Measurements from ENCODE around the gene KLK2.

Gene KLK2

DNA sequence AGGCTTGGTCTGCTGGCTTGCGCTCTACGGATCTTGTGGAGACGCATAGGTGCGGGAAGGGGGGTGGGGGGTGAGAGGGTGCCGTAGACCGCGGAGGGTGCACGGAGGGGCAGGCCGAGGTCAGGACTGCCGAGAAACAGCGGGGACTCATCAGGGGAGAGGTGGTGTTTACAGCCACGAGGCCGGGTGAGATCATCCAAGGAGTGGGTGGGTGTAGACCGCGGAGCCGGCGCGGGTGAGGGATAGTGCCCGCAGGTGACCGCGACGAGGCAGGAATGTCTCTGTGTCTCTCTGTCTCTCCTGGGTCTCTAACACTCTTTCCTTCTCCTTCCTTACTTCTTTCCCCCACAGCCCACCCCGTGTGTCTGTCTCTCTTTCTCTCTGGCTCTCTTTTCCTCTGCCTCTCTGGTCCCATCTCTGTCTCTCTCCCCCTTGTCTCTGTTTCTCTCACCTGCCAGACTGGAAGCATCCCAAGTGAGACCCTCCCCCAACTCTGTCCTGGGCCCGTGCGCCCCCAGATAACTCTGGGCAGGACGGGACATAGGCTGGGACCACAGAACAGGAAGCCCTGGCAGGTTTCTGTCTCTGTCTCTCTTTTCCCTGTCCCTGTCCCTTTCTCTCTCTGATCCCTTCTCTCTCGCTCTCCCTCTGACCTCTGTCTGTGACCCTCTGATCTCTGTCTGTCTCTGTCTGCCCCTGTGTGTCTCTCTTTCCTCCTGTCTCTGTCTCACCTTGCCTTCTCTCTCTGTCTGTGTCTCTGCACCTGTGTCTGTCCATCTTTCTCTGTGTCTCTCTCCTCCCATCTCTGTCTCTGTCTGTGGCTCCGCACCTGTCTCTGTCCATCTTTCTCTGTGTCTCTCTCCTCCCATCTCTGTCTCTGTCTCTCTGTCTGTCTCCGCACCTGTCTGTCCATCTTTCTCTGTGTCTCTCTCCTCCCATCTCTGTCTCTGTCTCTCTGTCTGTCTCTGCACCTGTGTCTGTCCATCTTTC is 39.8 kb downstream of the KLK2 start:
- Histone ChIP-seq H3K4me3 (no peak overlapping the region), H3K9me3 (no peaks in the 10 kb centered on the region), H4K20me1 (no peaks in the 10 kb centered on the region; the same call in 1 of the 2 replicates), H3K4me2 (no peak overlapping the region), H3K27me3 (peaks cover 54% of the 10 kb centered on the region), H3K36me3 (no peaks in the 10 kb centered on the region), H3K9ac (no peak overlapping the region), H3K27ac (no peak overlapping the region), H3K4me1 (0 out of 2 replicates have a peak, but pooled peaks cover 7% of the 10 kb centered on the region)
- no peak for TF ChIP-seq Cebpa-rat (IDR thresholded peaks at IDR 0.05)

DNA sequence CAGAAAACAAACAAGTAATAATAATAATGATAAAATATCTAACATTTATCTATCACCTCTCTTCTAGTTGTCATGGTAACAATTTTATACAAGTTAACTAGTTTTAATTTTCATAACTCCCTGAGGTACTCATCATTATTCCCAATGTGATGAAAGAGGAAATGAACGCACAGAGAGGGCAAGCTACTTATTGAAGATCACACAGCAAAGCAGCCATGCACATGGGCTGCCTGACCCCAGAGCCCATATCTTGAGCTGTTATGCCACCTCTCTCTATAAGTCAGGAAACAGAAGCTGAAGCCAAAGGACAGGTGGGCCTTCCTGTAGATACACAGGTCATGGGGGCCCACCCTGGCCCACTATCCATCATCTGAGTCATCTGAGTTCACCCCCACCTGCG is 42.8 kb downstream of the KLK2 start:
- TF ChIP-seq Cebpa-rat (IDR thresholded peaks at IDR 0.05): no peak
- no peaks in the 10 kb centered on the region for H3K36me3 ChIP-seq
- H3K4me1 ChIP-seq: peaks cover under 1% of the 10 kb centered on the region
- H4K20me1 ChIP-seq: no peaks in the 10 kb centered on the region; the same call in 1 of the 2 replicates
- H3K4me3 ChIP-seq: no peak overlapping the region
- no peaks in the 10 kb centered on the region for H3K9me3 ChIP-seq
- H3K9ac ChIP-seq: no peak overlapping the region
- no peak overlapping the region for H3K4me2 ChIP-seq
- no peak overlapping the region for H3K27ac ChIP-seq
- H3K27me3 ChIP-seq: peaks cover 39% of the 10 kb centered on the region

DNA sequence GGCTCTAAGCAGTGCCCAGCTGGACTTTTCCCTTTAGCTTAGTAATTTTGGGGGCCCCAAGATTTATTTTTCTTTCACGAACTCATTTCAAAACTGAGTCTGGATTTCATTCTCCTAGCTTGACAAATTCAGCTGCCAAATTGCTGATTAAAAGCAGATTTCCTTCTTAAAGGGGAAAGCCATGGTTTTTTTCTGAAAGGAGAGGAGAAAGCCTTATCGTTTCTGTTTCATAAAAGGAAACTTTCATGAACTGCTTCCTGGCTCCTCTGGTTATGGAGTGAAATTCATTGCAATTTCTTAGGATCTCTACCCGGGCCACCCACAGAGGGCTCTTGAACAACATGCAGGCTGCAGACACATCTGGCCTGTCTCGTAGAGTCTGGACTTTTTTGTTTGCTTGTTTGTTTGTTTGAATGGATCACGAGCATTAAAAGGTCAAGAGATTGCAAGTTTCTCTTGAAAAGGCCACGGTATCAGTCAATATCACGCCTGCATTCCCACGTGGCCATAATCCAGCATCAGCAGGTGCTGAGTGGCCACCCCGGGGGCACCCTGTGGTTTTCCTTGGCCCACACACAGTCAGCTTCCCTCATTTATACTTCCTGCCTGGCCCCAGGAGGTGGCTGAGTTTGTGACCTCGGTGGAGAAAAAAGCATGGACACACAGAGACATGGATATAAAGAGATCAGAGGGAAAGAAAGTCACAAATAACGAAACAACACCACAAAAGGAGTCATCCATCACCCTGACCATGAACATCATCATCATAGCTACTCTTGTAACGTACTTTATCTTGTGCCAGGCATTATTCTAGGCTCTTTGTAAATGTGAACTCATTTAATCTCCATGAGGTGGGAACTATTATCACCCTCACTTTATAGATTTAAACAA is 48.4 kb downstream of the KLK2 start:
- Histone ChIP-seq H3K9me3 (no peaks in the 10 kb centered on the region), H4K20me1 (no peaks in the 10 kb centered on the region), H3K4me2 (peak overlapping the region; percentile 86), H3K27ac (no peak overlapping the region), H3K4me1 (peaks cover 12% of the 10 kb centered on the region), H3K27me3 (no peaks in the 10 kb centered on the region), H3K4me3 (no peak overlapping the region), H3K9ac (no peak overlapping the region; the same call in 1 of the 2 replicates), H3K36me3 (no peaks in the 10 kb centered on the region)
- no peak for TF ChIP-seq Cebpa-rat (IDR thresholded peaks at IDR 0.05)

DNA sequence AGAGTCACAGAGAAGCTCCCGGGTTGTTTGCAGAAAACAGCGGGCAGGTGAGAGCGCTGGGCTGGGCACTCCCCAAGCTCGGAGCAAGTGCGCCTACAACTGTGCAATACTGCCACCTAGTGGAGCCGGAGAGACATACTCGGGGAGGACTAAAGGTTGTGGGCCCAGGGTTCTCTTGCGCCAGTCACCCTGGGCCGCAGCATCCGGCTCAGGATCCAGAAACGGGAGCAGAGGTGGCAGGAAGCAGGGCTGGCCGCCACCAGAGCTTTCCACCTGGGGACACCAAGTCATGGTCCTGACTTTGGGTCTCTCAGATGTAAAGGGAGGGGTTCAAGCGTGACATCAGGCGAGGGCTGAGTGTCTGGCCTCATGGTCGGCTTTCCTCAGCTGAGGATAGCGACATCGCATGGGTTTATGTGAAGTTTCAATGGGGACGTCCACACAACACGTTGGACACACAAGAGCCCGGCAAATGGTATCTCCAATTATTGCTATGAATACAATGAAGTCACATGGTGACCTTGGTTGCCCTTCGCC is 49.1 kb downstream of the KLK2 start:
- Histone ChIP-seq H3K27ac (no peak overlapping the region), H3K4me2 (peak overlapping the region; percentile 86), H3K9ac (no peak overlapping the region), H3K36me3 (no peaks in the 10 kb centered on the region), H3K4me1 (peaks cover 12% of the 10 kb centered on the region), H3K4me3 (no peak overlapping the region), H4K20me1 (no peaks in the 10 kb centered on the region), H3K27me3 (no peaks in the 10 kb centered on the region), H3K9me3 (no peaks in the 10 kb centered on the region)
- no peak for TF ChIP-seq Cebpa-rat (IDR thresholded peaks at IDR 0.05)

GRCh38 chr19:50924586-50924985 is 51.3 kb downstream of the KLK2 start:
- Histone ChIP-seq H3K9ac (no peak overlapping the region), H3K4me3 (no peak overlapping the region), H4K20me1 (no peaks in the 10 kb centered on the region), H3K9me3 (no peaks in the 10 kb centered on the region), H3K27me3 (no peaks in the 10 kb centered on the region), H3K27ac (no peak overlapping the region), H3K4me2 (no peak overlapping the region), H3K36me3 (no peaks in the 10 kb centered on the region), H3K4me1 (peaks cover 12% of the 10 kb centered on the region)
- TF ChIP-seq Cebpa-rat (IDR thresholded peaks at IDR 0.05): no peak

- H3K4me2 ChIP-seq: no peak overlapping the region
- H3K27me3 ChIP-seq: no peaks in the 10 kb centered on the region
- H3K9ac ChIP-seq: no peak overlapping the region
- peaks cover 12% of the 10 kb centered on the region for H3K4me1 ChIP-seq
- no peak overlapping the region for H3K4me3 ChIP-seq
- H3K27ac ChIP-seq: no peak overlapping the region
- no peaks in the 10 kb centered on the region for H3K9me3 ChIP-seq
- TF ChIP-seq Cebpa-rat (IDR thresholded peaks at IDR 0.05): no peak
- no peaks in the 10 kb centered on the region for H4K20me1 ChIP-seq
- no peaks in the 10 kb centered on the region for H3K36me3 ChIP-seq
Measured at GRCh38 chr19:50925734-50926133, 52.5 kb downstream of the KLK2 start.

DNA sequence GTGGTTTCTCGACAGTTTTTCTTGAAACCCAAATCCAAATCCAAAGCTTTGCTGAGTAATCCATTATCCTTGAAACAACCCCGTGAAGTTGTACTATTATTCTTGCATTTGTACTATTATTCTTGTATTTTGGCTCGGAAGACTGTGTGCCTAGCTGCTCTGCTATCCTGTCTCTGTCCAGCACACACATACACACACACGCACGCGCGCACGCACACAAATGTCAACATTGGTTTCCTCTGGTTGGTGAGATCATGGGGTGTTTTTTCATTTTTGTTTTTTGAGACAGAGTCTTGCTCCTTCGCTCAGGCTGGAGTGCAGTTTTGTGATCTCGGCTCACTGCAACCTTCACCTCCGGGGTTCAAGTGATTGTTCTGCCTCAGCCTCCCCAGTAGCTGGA is 52.9 kb downstream of the KLK2 start:
- Histone ChIP-seq H3K4me3 (no peak overlapping the region), H3K27ac (no peak overlapping the region), H3K9me3 (no peaks in the 10 kb centered on the region), H3K9ac (no peak overlapping the region), H3K4me2 (no peak overlapping the region), H3K36me3 (no peaks in the 10 kb centered on the region), H3K4me1 (peaks cover 10% of the 10 kb centered on the region), H3K27me3 (no peaks in the 10 kb centered on the region), H4K20me1 (no peaks in the 10 kb centered on the region)
- no peak for TF ChIP-seq Cebpa-rat (IDR thresholded peaks at IDR 0.05)

DNA sequence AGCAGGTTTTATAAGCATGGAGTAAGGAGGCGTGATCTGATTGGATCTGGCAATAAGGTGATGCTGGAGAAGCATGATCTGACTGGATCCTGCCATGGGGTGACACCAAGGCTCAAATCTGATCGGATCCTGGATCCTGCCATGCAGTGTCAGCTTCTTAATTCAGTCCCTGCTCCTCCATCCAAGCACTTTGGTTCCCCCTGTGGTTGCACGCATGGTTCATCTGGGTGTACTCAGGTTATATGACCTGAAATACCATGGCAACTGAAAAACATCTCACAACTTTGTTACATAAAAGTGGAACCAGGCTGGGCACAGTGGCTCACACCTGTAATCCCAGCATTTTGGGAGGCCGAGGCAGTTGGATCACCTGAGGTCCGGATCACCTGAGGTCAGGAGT is 55.6 kb downstream of the KLK2 start:
- Histone ChIP-seq H3K9me3 (no peaks in the 10 kb centered on the region), H3K4me1 (no peaks in the 10 kb centered on the region; the same call in 1 of the 2 replicates), H3K36me3 (no peaks in the 10 kb centered on the region), H3K4me3 (no peak overlapping the region), H3K27me3 (no peaks in the 10 kb centered on the region), H4K20me1 (no peaks in the 10 kb centered on the region), H3K9ac (no peak overlapping the region), H3K4me2 (no peak overlapping the region), H3K27ac (no peak overlapping the region)
- no peak for TF ChIP-seq Cebpa-rat (IDR thresholded peaks at IDR 0.05)

Measured in BLaER1 (cell line).